Hypothalamus (tissue), 51 donors: ENCODE results near the gene EIF2B4.
A peak's percentile ranks its signal among the peaks of the same experiment; 100 is the strongest.
"Not testable (repeated sequence)": the region's sequence is repeated elsewhere in the genome, so short reads cannot be mapped to it uniquely, and the experiment has no call there.

ENCODE experiments used
- DNase-seq, 51 donors: peaks; one replicate each; lab custom pipeline; 2025; lab: John Stamatoyannopoulos, UW

The EIF2B4 gene

GRCh38 chr2:27350106-27350693, 19.9 kb downstream of the EIF2B4 start:
- DNase-seq = no peak

- no peak for DNase-seq
These were observed 22.5 kb downstream of the EIF2B4 start for GRCh38 chr2:27347641-27348040.

- DNase-seq = no peak
These were observed 34.0 kb downstream of the EIF2B4 start for GRCh38 chr2:27336173-27336572.

- no peak for DNase-seq
These were observed 34.8 kb downstream of the EIF2B4 start for GRCh38 chr2:27335311-27335710.

GRCh38 chr2:27324720-27325119, 45.4 kb downstream of the EIF2B4 start:
- DNase-seq = no peak

- DNase-seq = no peak
These were observed 46.4 kb downstream of the EIF2B4 start for GRCh38 chr2:27323596-27324285.

DNA sequence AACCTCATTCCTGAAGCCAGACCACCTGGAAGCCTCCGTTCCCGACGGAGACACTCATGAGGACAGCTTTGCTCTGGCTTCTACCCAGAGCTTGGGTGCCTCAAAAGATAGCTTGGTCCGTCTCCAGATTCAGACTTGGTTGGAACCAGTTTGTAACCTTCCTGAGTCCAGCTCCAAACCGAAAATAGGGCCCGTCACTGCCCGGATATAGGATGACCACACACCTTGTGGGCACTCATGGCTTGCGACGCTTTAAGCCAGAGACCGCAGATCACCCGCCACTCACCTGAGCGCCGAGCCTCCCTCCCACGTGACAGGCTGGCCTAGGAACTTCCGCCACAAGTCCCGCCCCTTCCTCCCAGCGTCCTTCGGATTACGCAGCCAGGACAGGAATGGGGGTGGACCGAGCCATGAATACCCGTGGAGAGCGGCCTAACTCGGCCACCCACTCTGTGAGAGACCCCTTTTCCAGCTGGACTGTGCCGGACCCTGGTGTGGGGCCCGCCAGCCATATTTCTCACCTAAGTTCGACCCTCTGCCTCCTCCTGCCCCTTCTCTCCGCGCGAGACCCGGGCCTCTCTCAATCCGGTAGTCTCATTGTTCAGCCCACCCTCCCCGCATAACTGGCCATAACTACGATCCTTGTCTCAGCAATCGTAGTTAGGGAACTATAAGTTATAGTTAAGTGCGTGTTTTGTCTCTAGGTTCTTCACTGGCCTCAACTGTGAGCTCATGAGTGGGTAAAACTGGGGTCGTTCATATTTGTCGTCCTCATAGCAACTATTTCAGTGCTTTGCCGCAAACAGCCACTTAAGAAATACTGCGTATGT, 47.2 kb downstream of the EIF2B4 start, which contains the start of gene MPV17:
TSS of gene MPV17 (minus strand) at position 332 of the 830 bp plus-strand sequence. CDS start 580 bp downstream, outside the sequence.
- peak; percentile 25 to 94 (median 84) for DNase-seq

- DNase-seq = peak in 2 of 51 donors; percentile 13 to 44
These were observed 47.8 kb downstream of the EIF2B4 start for GRCh38 chr2:27322301-27322765.

GRCh38 chr2:27320958-27321543, 49.1 kb downstream of the EIF2B4 start:
- DNase-seq = peak in 6 of 51 donors; percentile 2 to 33 (median 16)

DNA sequence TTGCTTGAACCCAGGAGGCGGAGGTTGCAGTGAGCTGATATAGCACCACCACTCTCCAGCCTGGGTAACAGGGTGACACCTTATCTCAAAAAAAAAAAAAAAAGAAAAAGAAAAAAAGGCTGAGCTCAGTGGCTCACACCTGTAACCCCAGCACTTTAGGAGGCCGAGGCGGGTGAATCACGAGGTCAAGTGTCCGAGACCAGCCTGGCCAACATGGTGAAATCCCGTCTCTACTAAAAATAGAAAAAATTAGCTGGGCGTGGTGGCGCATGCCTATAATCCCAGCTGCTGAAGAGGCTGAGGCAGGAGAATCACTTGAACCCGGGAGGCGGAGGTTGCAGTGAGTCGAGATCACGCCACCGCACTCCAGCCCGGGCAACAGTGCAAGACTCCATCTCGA, 50.3 kb downstream of the EIF2B4 start:
- not testable (repeated sequence) for DNase-seq

DNA sequence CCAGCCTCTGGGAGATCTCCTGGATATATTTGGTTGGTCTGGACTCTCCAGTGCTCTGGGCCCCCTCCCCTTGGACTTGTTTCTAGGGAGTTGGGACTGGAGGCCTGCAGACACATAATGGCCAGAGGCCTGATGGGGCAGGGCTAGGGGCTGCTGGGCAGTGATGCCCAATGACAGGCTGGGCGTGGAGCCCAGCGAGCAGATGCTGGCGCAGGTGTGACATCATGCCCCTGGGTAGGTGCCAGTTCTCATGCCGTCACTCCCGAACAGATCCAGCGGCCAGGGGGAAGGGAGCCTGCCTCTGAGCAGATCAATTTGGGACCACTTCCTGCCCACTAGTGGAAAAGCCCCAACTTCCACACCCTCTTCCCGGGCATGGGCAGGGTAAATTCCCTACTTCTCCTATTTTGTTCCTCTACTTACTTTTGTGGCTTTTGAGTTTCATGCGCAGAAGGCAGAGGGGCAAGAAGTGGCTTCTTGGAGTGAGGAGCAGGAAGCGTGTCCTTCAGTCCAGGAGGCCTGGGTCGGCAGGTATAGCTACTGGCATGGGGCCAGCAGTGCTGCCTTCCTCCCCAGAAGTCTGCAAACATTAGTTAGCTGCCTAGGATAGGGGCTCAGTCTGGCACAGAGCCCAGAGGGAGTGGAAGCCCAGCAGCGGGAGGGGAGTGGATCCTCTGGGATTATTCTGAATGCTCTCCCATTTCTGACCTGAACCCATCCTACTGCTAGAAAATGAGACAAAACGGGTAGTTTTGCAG, 53.3 kb downstream of the EIF2B4 start:
- peak in 30 of 51 donors; percentile 3 to 75 (median 36) for DNase-seq

- DNase-seq = no peak
These were observed 55.0 kb downstream of the EIF2B4 start for GRCh38 chr2:27315122-27315521.

DNA sequence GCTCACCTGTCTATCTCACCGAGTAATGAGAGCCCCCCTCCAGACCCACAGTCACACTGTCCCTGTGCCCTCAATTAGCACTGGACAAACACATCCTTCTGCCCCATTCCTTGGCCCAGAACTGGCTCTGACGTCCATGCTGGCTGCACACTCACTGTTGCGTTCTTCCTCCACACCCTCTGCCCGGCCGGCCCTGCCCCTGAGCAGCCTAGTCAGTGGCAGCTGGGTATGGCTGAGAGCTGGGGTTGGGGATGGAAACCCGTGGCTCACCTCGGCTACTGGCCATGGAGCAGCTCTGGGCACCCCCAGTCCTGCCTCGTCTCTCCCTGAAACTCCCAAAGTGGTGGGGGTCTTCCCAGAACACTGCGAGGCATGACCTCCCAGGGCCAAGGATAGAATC, 55.4 kb downstream of the EIF2B4 start:
- no peak for DNase-seq
